HepG2 (cell line): Measurements from ENCODE around the gene UPB1. TPM values are rescaled to one million over a fixed set of nuclear protein-coding genes. Genes with fewer than 3 reads are reported as not detected.

ENCODE experiments used
- ATAC-seq: fragments of 200-7000 bp; cut with Tn5 transposase; 3 replicates; pipeline ENCODE4 v1.9.1; 2020; ENCODE audit warnings: mild to moderate bottlenecking, moderate library complexity
- BruUV-seq: library from RNA; stranded (reverse); fragments of 400-500 nt; replicated peaks from 2 replicates; lab custom pipeline; 2021; lab: Mats Ljungman, UMichigan
- CTCF ChIA-PET: fragments of 300-600 bp; formaldehyde crosslinking; extraction: SDS; loops from one replicate; lab custom pipeline; 2021; ENCODE audit warnings: low total read pairs, inconsistent platforms, low intra/inter-chr PET ratio; lab: Yijun Ruan, JAX
- POLR2A ChIA-PET: fragments of 350-600 bp; sonication (Branson Sonifier 250); formaldehyde crosslinking; loops from one replicate; lab custom pipeline; 2020; ENCODE audit warnings: antibody characterized with exemption, inconsistent platforms; lab: Yijun Ruan, JAX
- DNase-seq: peaks from one replicate; pipeline ENCODE4 v3.0.0-alpha.2; 2015; ENCODE audit warnings: low spot score
- FAIRE-seq: peaks from 3 replicates; lab custom pipeline; 2011; peaks lifted over from hg19 to GRCh38; lab: Jason Lieb, UNC
- H2AFZ ChIP-seq: one replicate; pipeline ENCODE4 v1.6.1; 2011; ENCODE audit warnings: low read length, inconsistent platforms
- H3K27ac ChIP-seq: fragments of 300-600 bp; 3 replicates; pipeline ENCODE4 v1.8.0; 2011; ENCODE audit warnings: mixed run types, mild to moderate bottlenecking, mixed read lengths, low read length, inconsistent platforms; ENCODE audit not compliant: insufficient read depth; ENCODE audit errors: extremely low read length
- H3K27me3 ChIP-seq, 2 experiments: fragments of 200-600 bp in 1 of 2; 2 replicates in 1 of 2; 3 replicates in 1 of 2; pipeline versions ENCODE4 v1.6.0 to v1.8.0; 2011; ENCODE audit warnings: low read length in 2 of 2, mild to moderate bottlenecking in 2 of 2, moderate library complexity in 2 of 2, inconsistent platforms in 1 of 2; ENCODE audit not compliant: insufficient read depth in 2 of 2, control insufficient read depth in 1 of 2
- H3K36me3 ChIP-seq, 2 experiments: fragments of 200-600 bp in 1 of 2; replicated peaks in 1 of 2; 2 replicates in 1 of 2; 3 replicates in 1 of 2; pipeline versions ENCODE4 v1.5.1 to v1.8.0; 2011; ENCODE audit warnings: low read length in 2 of 2, inconsistent platforms in 1 of 2; ENCODE audit not compliant: insufficient read depth in 2 of 2, control insufficient read depth in 1 of 2
- H3K4me1 ChIP-seq: 2 replicates; pipeline ENCODE4 v1.5.1; 2012; ENCODE audit warnings: low read length, inconsistent platforms; ENCODE audit not compliant: insufficient read depth
- H3K4me2 ChIP-seq: 2 replicates; pipeline ENCODE4 v1.6.0; 2011; ENCODE audit warnings: low read depth, low read length, inconsistent platforms
- H3K4me3 ChIP-seq, 3 experiments: fragments of 200-600 bp in 1 of 3; sonication (generic), shearing (Covaris generic) in 1 of 3; replicated peaks in 1 of 3; 2 replicates each; pipeline ENCODE4 v1.5.1; 2011 to 2016; ENCODE audit warnings: low read length in 3 of 3, inconsistent platforms in 2 of 3, low read depth in 2 of 3, mild to moderate bottlenecking in 2 of 3, control low read depth in 1 of 3, mixed read lengths in 1 of 3; ENCODE audit not compliant: insufficient read depth in 1 of 3
- H3K79me2 ChIP-seq: one replicate; pipeline ENCODE4 v1.6.1; 2011; ENCODE audit warnings: low read length, inconsistent platforms; ENCODE audit not compliant: insufficient read depth
- H3K9ac ChIP-seq: 2 replicates; pipeline ENCODE4 v1.6.0; 2011; ENCODE audit warnings: mild to moderate bottlenecking, low read depth, low read length, inconsistent platforms; ENCODE audit not compliant: insufficient read depth
- H3K9me3 ChIP-seq: 2 replicates; pipeline ENCODE4 v1.5.1; 2012; ENCODE audit warnings: mild to moderate bottlenecking, low read length
- H4K20me1 ChIP-seq: 2 replicates; pipeline ENCODE4 v1.6.0; 2011; ENCODE audit warnings: inconsistent platforms, mild to moderate bottlenecking, low read length, moderate library complexity; ENCODE audit not compliant: insufficient read depth
- KDM5B ChIP-seq: sonication (generic); formaldehyde crosslinking; IDR thresholded peaks from 2 replicates; pipeline ENCODE4 v1.4.0; 2020; ENCODE audit warnings: missing genetic modification reagents, mild to moderate bottlenecking, borderline replicate concordance
- REST ChIP-seq, 2 experiments: IDR thresholded peaks; 2 replicates each; pipeline ENCODE4 v1.6.1; 2011 to 2012; ENCODE audit warnings: low read length in 2 of 2, borderline replicate concordance in 1 of 2, low read depth in 1 of 2, mild to moderate bottlenecking in 1 of 2, moderate library complexity in 1 of 2
- REXO4 ChIP-seq: sonication (generic); formaldehyde crosslinking; IDR thresholded peaks from 2 replicates; pipeline ENCODE4 v1.8.0; 2022; ENCODE audit warnings: missing genetic modification reagents, mild to moderate bottlenecking, borderline replicate concordance
- RFX1 ChIP-seq: fragments of 450-650 bp; IDR thresholded peaks from 2 replicates; pipeline ENCODE4 v1.6.1; 2017
- TCF12 ChIP-seq, 2 experiments: fragments of 450-650 bp in 1 of 2; sonication (generic) in 1 of 2; formaldehyde crosslinking in 1 of 2; IDR thresholded peaks; 2 replicates each; pipeline versions ENCODE4 v1.6.1 to v1.8.0; 2017 to 2022; ENCODE audit warnings: antibody characterized with exemption in 1 of 2, mild to moderate bottlenecking in 1 of 2, missing genetic modification reagents in 1 of 2, moderate library complexity in 1 of 2
- ZNF18 ChIP-seq: sonication (generic); formaldehyde crosslinking; IDR thresholded peaks from 2 replicates; pipeline ENCODE4 v1.8.0; 2022; ENCODE audit warnings: mild to moderate bottlenecking, missing genetic modification reagents; ENCODE audit not compliant: insufficient replicate concordance
- ZNF414 ChIP-seq: sonication (generic); formaldehyde crosslinking; IDR thresholded peaks from 2 replicates; pipeline ENCODE4 v1.5.0; 2020; ENCODE audit warnings: missing genetic modification reagents
- ZNF460 ChIP-seq: sonication (generic); formaldehyde crosslinking; IDR thresholded peaks from 2 replicates; pipeline ENCODE4 v1.5.1; 2020; ENCODE audit warnings: missing genetic modification reagents, mild to moderate bottlenecking, borderline replicate concordance
- WGBS: methylation state at CpG from one replicate; pipeline ENCODE4 v1.1.6; 2017; ENCODE audit warnings: low lambda C conversion rate; 5-methylcytosine and 5-hydroxymethylcytosine counted together
- in situ Hi-C: cut with HindIII; loops from 2 replicates; pipeline ENCODE4 v1.10.0; 2017; ENCODE audit warnings: low pct_unique_long_range_greater_than_20kb; ENCODE audit not compliant: extremely low pct_ligation_motif_present
- intact Hi-C: fragments of 100-400 bp; cut with micrococcal nuclease; formaldehyde crosslinking; loops from one replicate; pipeline ENCODE4 v1.10.0; 2022; ENCODE audit not compliant: unreplicated experiment
- polyA plus RNA-seq, 8 experiments: library from polyadenylated mRNA; depleted of rRNA in 3 of 8; stranded (reverse) in 7 of 8; unstranded in 1 of 8; fragments of >200 nt; fragmentation: Illumina TruSeq in 4 of 8; extraction: Trizol in 4 of 8; gene quantifications; 2 replicates each; pipeline versions ENCODE4 v1.2.1 to v1.2.3, GENCODE V29; 2011 to 2016; ENCODE audit warnings: low read depth in 4 of 8, missing spikeins in 1 of 8, mixed read lengths in 1 of 8; ENCODE audit not compliant: insufficient read depth in 1 of 8
- total RNA-seq, 5 experiments: library from RNA; depleted of rRNA; stranded (reverse); fragments of >200 nt; fragmentation: Illumina TruSeq; extraction: Trizol; gene quantifications; 2 replicates each; pipeline ENCODE4 v1.2.3, GENCODE V29; 2016; ENCODE audit warnings: low read depth in 1 of 5

UPB1 gene
- total and polyA plus RNA-seq, 2 of the 13 experiments (the other 11 are each of a cell fraction or from before 2014, with no cell fraction given), result 0.38 to 1.2 TPM

- no peak for TF ChIP-seq REST (IDR thresholded peaks at IDR 0.05; ENCODE audit: borderline replicate concordance in 1 of 2, low read depth in 1 of 2, low read length in 2 of 2)
- TF ChIP-seq REXO4 (CRISPR knock-in tag), result no peak
- 0 out of 2 replicates have a peak, but pooled peaks have one; percentile 40 for TF ChIP-seq ZNF414 (CRISPR knock-in tag)
Measured at GRCh38 chr22:24521791-24522245, 26.7 kb downstream of the UPB1 start (continued).

GRCh38 chr22:24523873-24524272 is 28.7 kb downstream of the UPB1 start:
- Histone ChIP-seq H3K36me3 (no peaks in the 10 kb centered on the region), H3K27me3 (no peaks in the 10 kb centered on the region), H3K4me2 (no peak overlapping the region), H3K79me2 (no peaks in the 10 kb centered on the region), H3K4me3 (no peak overlapping the region), H3K4me1 (peaks cover 55% of the 10 kb centered on the region), H3K27ac (no peak overlapping the region), H3K9ac (no peak overlapping the region), H4K20me1 (no peaks in the 10 kb centered on the region), H2AFZ (no peak overlapping the region), H3K9me3 (no peaks in the 10 kb centered on the region)
- FAIRE-seq (no peak), DNase-seq (no peak), ATAC-seq (no peak)
- POLR2A ChIA-PET, result interaction anchor here (1.0 to 4.6 kb wide), 3 partner anchors 10 to 101 kb away, joined by 4 to 46 read pairs (median 24); no protein-coding TSS in a partner anchor
- BruUV-seq, result no TSS peak
- intact Hi-C loops, result loop anchor here (2.0 kb wide), 1 partner anchor 199 kb away; no protein-coding TSS in a partner anchor
- TF ChIP-seq ZNF18 (CRISPR knock-in tag), result no peak
- TF ChIP-seq KDM5B, result no peak
- TF ChIP-seq TCF12 (IDR thresholded peaks at IDR 0.05), result no peak
- no peak for TF ChIP-seq TCF12 (CRISPR knock-in tag; IDR thresholded peaks at IDR 0.05)
- TF ChIP-seq RFX1, result no peak
- TF ChIP-seq ZNF460 (CRISPR knock-in tag), result no peak
- WGBS, result 52% methylated on average over 2 of the region's 2 CpGs
- CTCF ChIA-PET, result interaction anchor here (3.8 kb wide), 1 partner anchor 102 kb away, joined by 59 read pairs; no protein-coding TSS in a partner anchor
- in situ Hi-C loops, result loop anchor here (5.0 kb wide), 1 partner anchor 102 kb away; no protein-coding TSS in a partner anchor
